H4 (cell line): Measurements from ENCODE around the gene NACC2. TPM values are rescaled to one million over a fixed set of nuclear protein-coding genes. Genes with fewer than 3 reads are reported as not detected.

Experiments used
- DNase-seq: peaks from one replicate; pipeline ENCODE4 v3.0.0-alpha.2; 2015; ENCODE audit warnings: low spot score
- total RNA-seq: library from RNA; depleted of rRNA; stranded (reverse); fragments of >200 nt; shearing (Covaris generic); gene quantifications from 2 replicates; pipeline ENCODE4 v1.2.3, GENCODE V29; 2014

Gene NACC2
- total RNA-seq, 1 experiment from 2014 or later, result 5.6 TPM

- DNase-seq, result no peak
These were observed 71.5 kb downstream of the NACC2 start for GRCh38 chr9:136023410-136024225.

GRCh38 chr9:136022731-136023409, 72.2 kb downstream of the NACC2 start:
- no peak for DNase-seq

GRCh38 chr9:136021872-136022681, 73.0 kb downstream of the NACC2 start:
- no peak for DNase-seq

- no peak for DNase-seq
These were observed 73.8 kb downstream of the NACC2 start for GRCh38 chr9:136021171-136021871.

- DNase-seq, result no peak
These were observed 74.4 kb downstream of the NACC2 start for GRCh38 chr9:136020671-136021070.

GRCh38 chr9:136020206-136020605, 74.9 kb downstream of the NACC2 start:
- DNase-seq, result no peak

GRCh38 chr9:136019681-136020060, 75.4 kb downstream of the NACC2 start:
- no peak for DNase-seq

GRCh38 chr9:136019041-136019680, 75.9 kb downstream of the NACC2 start:
- no peak for DNase-seq

GRCh38 chr9:136018257-136019031, 76.6 kb downstream of the NACC2 start:
- DNase-seq, result no peak

GRCh38 chr9:136017289-136018190, 77.5 kb downstream of the NACC2 start:
- DNase-seq, result no peak

GRCh38 chr9:136016572-136017288, 78.4 kb downstream of the NACC2 start:
- DNase-seq, result no peak

GRCh38 chr9:136015656-136016571, 79.2 kb downstream of the NACC2 start:
- no peak for DNase-seq

- DNase-seq, result no peak
These were observed 80.0 kb downstream of the NACC2 start for GRCh38 chr9:136014924-136015633.

- no peak for DNase-seq
These were observed 80.8 kb downstream of the NACC2 start for GRCh38 chr9:136014147-136014923.

- DNase-seq, result no peak
These were observed 81.5 kb downstream of the NACC2 start for GRCh38 chr9:136013524-136014034.

- DNase-seq, result no peak
These were observed 82.0 kb downstream of the NACC2 start for GRCh38 chr9:136013116-136013515.
